ENCODE measurements around the gene EXD2. TPM values are rescaled to one million over a fixed set of nuclear protein-coding genes. Genes with fewer than 3 reads are reported as not detected.

Gene EXD2
- total RNA-seq, 4 donors from 2014 or later = 13.7 to 19.7 (median 16.5) TPM

DNA sequence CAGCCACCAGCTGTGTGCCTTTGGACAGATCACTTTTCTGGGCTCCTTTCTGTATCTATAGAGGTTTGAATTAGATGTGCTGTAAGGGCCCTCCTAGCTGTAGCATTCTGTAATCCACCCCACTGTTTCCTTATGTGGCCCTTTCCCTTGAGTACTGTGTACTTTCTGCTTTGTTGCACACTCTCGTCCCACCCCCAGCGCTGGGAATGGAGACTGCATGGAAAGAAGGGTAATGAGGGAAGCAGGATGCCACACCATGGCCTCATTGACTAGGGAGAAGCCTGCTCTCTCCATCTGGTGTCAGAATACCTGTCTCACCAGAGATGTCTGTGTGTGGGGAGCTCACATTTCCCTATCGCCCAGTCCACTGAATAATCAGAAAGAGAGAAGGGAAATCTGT lies 55.0 kb downstream of the EXD2 start:
- Histone ChIP-seq H3K36me3 (peaks cover 0 to 1% of the 10 kb centered on the region in 2 donors), H3K4me3 (no peak overlapping the region), H3K9me3 (no peaks in the 10 kb centered on the region), H3K27ac (no peak overlapping the region), H3K27me3 (no peaks in the 10 kb centered on the region), H3K4me1 (peaks cover 5 to 18% of the 10 kb centered on the region in 2 donors)
- intact Hi-C loops (cut with DNase I; ENCODE audit: low total_unique reads) = loop anchor here (10.0 kb wide), 1 partner anchor 98 kb away; no protein-coding TSS in a partner anchor
- no peak for TF ChIP-seq POLR2A (IDR thresholded peaks at IDR 0.05)
- TF ChIP-seq, protein P1, sequence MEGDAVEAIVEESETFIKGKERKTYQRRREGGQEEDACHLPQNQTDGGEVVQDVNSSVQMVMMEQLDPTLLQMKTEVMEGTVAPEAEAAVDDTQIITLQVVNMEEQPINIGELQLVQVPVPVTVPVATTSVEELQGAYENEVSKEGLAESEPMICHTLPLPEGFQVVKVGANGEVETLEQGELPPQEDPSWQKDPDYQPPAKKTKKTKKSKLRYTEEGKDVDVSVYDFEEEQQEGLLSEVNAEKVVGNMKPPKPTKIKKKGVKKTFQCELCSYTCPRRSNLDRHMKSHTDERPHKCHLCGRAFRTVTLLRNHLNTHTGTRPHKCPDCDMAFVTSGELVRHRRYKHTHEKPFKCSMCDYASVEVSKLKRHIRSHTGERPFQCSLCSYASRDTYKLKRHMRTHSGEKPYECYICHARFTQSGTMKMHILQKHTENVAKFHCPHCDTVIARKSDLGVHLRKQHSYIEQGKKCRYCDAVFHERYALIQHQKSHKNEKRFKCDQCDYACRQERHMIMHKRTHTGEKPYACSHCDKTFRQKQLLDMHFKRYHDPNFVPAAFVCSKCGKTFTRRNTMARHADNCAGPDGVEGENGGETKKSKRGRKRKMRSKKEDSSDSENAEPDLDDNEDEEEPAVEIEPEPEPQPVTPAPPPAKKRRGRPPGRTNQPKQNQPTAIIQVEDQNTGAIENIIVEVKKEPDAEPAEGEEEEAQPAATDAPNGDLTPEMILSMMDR (IDR thresholded peaks at IDR 0.05 in 4 of 5, conservative IDR thresholded peaks at IDR 0.05 in 1 of 5) = no peak
- DNase-seq (no peak), ATAC-seq (no peak)
- in situ Hi-C loops (cut with MboI; ENCODE audit: low sequenced_read_pairs in 4 of 4) = loop anchor here in 2 of 4 donors (10.0 to 25.0 kb wide), 2 partner anchors 208 to 216 kb away; no protein-coding TSS in a partner anchor

DNA sequence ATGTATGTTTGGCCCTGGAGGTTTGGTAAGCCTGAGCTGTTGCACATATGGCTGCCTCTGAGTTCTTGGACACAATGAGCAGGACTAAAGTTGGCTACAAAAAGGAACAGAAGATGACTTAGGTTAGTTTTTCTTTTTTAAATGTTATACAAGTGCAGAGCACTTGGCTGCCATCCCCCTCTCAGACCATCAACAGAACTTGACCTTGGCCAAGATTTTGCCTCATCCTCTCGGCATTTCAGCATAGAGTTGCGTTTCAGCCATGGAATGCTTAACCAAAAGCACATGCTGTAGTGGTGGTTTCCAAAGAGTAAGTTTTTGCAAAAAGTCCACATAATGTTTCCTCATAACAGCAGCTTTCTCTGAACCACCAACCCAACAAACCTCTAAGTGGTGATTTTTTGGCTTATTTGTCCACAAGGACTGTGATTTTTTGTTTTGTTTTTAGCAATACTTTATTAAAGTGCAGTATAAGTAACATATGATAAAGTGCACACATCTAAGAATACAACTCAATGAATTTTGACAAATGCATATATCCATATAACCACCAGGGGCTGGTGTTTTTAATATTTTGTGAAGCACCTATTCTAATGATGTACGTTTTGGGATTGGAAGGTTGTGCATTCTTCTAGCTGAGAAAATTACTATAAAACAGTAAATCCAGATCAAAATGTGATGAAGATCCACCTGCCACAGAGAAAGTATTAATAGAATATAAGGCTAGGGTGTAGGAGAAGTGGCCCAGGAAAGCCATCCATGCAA lies 56.6 kb downstream of the EXD2 start:
- Histone ChIP-seq H3K27ac (peak overlapping the region in 3 of 4 donors; percentile 18 to 55 (median 28)), H3K4me1 (peaks cover 3 to 15% of the 10 kb centered on the region in 2 donors), H3K36me3 (no peaks in the 10 kb centered on the region), H3K9me3 (no peaks in the 10 kb centered on the region), H3K27me3 (no peaks in the 10 kb centered on the region), H3K4me3 (no peak overlapping the region)
- ATAC-seq = peak; percentile 79 to 82
- intact Hi-C loops (cut with DNase I; ENCODE audit: low total_unique reads) = loop anchor here (10.0 kb wide), 1 partner anchor 97 kb away; no protein-coding TSS in a partner anchor
- DNase-seq = peak; percentile 44 to 70
- in situ Hi-C loops (cut with MboI; ENCODE audit: low sequenced_read_pairs in 4 of 4) = loop anchor here in 2 of 4 donors (10.0 to 25.0 kb wide), 2 partner anchors 207 to 214 kb away; no protein-coding TSS in a partner anchor
- TF ChIP-seq POLR2A (IDR thresholded peaks at IDR 0.05) = no peak
- TF ChIP-seq, protein P1 (IDR thresholded peaks at IDR 0.05 in 4 of 5, conservative IDR thresholded peaks at IDR 0.05 in 1 of 5) = peak in 1 of 5 experiments; percentile 34

DNA sequence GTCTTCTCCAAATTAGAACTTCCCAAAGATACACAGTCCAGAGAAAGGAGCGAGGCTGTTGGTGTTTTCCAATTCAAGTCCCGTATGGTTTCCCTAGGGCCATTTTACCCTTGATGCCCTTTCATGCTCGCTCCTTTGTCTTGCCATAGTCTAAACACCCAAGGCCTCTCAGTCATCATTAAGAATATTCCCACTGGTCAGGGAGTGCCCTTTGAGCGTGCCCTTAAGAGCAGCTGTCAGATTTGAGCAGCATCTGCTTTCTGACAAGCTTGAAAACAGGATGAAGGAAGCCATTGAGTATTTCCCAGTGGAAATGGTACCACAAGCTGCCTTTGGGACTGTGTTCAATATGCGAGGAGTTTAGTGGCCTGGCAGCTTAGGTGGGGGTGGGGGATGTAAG lies 58.3 kb downstream of the EXD2 start:
- Histone ChIP-seq H3K4me3 (no peak overlapping the region), H3K9me3 (no peaks in the 10 kb centered on the region), H3K4me1 (peaks cover 0 to 12% of the 10 kb centered on the region in 2 donors), H3K27ac (no peak overlapping the region), H3K36me3 (no peaks in the 10 kb centered on the region), H3K27me3 (no peaks in the 10 kb centered on the region)
- TF ChIP-seq, protein P1 (IDR thresholded peaks at IDR 0.05 in 4 of 5, conservative IDR thresholded peaks at IDR 0.05 in 1 of 5) = no peak
- no peak for TF ChIP-seq POLR2A (IDR thresholded peaks at IDR 0.05)
- intact Hi-C loops (cut with DNase I; ENCODE audit: low total_unique reads) (loop anchor here (10.0 kb wide), 1 partner anchor 95 kb away; no protein-coding TSS in a partner anchor), in situ Hi-C loops (cut with MboI; ENCODE audit: low sequenced_read_pairs in 4 of 4) (loop anchor here in 2 of 4 donors (10.0 to 25.0 kb wide), 2 partner anchors 205 to 213 kb away; no protein-coding TSS in a partner anchor)
- DNase-seq = no peak
- no peak for ATAC-seq

DNA sequence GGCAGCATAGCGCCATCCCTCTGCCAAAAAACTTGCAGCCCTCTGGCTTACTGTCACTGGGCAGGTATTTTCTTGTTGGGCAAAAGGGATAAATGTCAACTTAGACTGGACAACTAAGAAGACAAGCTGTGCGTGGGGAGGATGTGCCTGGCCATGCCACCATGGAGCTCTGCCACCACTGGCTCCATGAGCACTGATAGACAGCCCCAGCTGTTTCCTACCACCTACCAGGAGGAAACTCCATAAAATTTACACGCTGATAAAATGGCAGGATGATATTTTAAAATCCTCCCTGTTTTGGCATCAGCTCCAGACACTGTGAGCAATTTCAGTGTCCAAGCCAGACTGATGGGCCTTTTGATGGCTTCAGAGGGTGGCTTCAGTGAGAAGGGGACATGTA lies 61.6 kb downstream of the EXD2 start:
- no peaks in the 10 kb centered on the region for H3K9me3 ChIP-seq
- H3K27me3 ChIP-seq = peaks cover 3 to 6% (median 6%) of the 10 kb centered on the region in 3 donors
- no peak for DNase-seq
- in situ Hi-C loops (cut with MboI; ENCODE audit: low sequenced_read_pairs in 4 of 4) (no loop called here), intact Hi-C loops (cut with DNase I; ENCODE audit: low total_unique reads) (no loop called here)
- peaks cover 0 to 4% of the 10 kb centered on the region in 2 donors for H3K4me1 ChIP-seq
- H3K27ac ChIP-seq = no peak overlapping the region
- no peak for ATAC-seq
- no peaks in the 10 kb centered on the region for H3K36me3 ChIP-seq
- TF ChIP-seq POLR2A (IDR thresholded peaks at IDR 0.05) = no peak
- TF ChIP-seq, protein P1 (IDR thresholded peaks at IDR 0.05 in 4 of 5, conservative IDR thresholded peaks at IDR 0.05 in 1 of 5) = no peak
- no peak overlapping the region for H3K4me3 ChIP-seq
